NCI-H510A (cell line): ENCODE results near the gene ILK.

Experiments
- DNase-seq: peaks from one replicate; lab custom pipeline; 2025; lab: John Stamatoyannopoulos, UW

ILK gene

DNA sequence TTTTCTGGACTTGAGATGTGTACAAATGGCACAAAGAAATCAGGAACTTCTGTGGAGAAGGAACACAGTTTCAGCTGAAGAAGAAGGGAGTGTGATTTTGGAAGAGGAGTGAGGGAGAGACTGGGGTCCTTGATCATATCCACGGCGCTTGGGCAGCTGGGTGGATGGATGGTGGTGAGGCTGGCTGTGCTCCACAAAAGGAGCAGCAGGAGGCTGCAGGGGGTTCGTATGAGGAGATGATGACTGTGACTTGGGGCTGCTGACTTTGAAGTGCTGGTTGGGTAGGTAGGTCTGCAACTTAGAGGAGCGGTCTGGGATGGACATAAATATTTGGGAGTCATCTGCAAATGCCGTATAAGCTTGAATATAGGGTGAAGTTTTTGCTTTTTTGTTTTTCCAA is 53.4 kb downstream of the ILK start:
- DNase-seq = no peak

DNA sequence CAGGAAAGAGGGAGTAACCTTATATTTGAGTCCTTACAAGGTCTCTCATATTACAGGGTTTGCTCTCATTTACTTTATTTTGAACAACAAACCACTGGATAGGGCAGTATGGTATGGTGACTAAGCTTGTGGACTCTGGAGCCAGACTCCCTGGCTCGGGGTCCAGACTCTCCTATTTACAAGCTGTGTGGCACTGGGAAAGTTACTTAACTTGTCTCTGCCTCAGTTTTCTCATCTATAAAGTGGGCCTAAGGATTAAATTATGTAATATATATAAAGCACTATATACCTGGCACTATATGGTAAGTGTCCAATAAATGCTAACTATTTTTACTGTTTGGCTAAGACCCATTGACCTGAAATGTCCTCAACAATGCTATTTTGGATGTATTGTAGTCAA is 53.8 kb downstream of the ILK start:
- DNase-seq = no peak

DNA sequence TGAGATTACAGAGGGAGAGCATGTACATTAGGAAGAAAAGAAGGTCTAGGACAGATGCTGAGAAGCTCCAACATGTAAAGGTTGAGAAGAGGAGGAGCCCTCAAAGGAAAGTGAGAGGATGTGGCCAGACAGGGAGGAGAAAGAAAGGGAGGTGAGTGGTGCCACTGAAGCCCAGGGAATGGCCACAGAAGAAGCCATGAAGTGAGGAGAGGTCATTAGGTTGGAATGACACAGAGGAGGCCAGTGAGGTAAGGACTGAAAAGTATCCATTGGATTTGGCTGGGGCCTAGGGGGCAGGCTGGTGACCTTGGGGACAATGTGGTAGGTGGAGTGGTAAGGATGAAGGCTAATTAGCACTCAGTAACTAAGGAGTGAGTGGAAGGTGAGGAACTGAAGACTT is 55.1 kb downstream of the ILK start:
- DNase-seq = no peak
